Lung (tissue), 12 donors: ENCODE measurements around the gene ULBP2. TPM values are rescaled to one million over a fixed set of nuclear protein-coding genes. Genes with fewer than 3 reads are reported as not detected.

ENCODE experiments used
- ATAC-seq: fragments of 200-7000 bp; cut with Tn5 transposase; one replicate; pipeline ENCODE4 v1.9.1; 2020; ENCODE audit warnings: moderate number of reproducible peaks; ENCODE audit not compliant: insufficient read depth, low FRiP score
- DNase-seq, 3 donors: peaks; one replicate each; pipeline ENCODE4 v3.0.0-alpha.2; 2013 to 2017
- H3K27ac ChIP-seq, 2 donors: one replicate each; pipeline ENCODE4 v1.5.1; 2013; ENCODE audit warnings: mild to moderate bottlenecking in 2 of 2, moderate library complexity in 2 of 2, control low read depth in 1 of 2, inconsistent platforms in 1 of 2, low read depth in 1 of 2, low read length in 1 of 2
- H3K27me3 ChIP-seq, 3 donors: one replicate each; pipeline ENCODE4 v1.5.1; 2013; ENCODE audit warnings: low read length in 2 of 3; ENCODE audit not compliant: control insufficient read depth in 3 of 3, insufficient read depth in 3 of 3
- H3K36me3 ChIP-seq, 4 donors: one replicate each; pipeline ENCODE4 v1.5.1; 2013; ENCODE audit warnings: low read length in 4 of 4, mild to moderate bottlenecking in 1 of 4, moderate library complexity in 1 of 4; ENCODE audit not compliant: control insufficient read depth in 4 of 4, insufficient read depth in 4 of 4
- H3K4me1 ChIP-seq, 5 donors: one replicate each; pipeline ENCODE4 v1.5.1; 2013; ENCODE audit warnings: low read length in 5 of 5, mild to moderate bottlenecking in 2 of 5, moderate library complexity in 1 of 5; ENCODE audit not compliant: control insufficient read depth in 5 of 5, insufficient read depth in 5 of 5
- H3K4me3 ChIP-seq: one replicate; pipeline ENCODE4 v1.5.1; 2013; ENCODE audit warnings: mild to moderate bottlenecking, control low read depth, moderate library complexity
- H3K9ac ChIP-seq, 2 donors: one replicate each; pipeline ENCODE4 v1.5.1; 2013; ENCODE audit warnings: low read length in 2 of 2, control low read depth in 1 of 2; ENCODE audit not compliant: insufficient read depth in 1 of 2
- H3K9me3 ChIP-seq, 4 donors: one replicate each; pipeline ENCODE4 v1.5.1; 2013; ENCODE audit warnings: low read length in 3 of 4, mild to moderate bottlenecking in 1 of 4, moderate library complexity in 1 of 4; ENCODE audit not compliant: control insufficient read depth in 4 of 4, insufficient read depth in 3 of 4
- CTCF ChIP-seq: IDR thresholded peaks from 2 replicates; pipeline ENCODE4 v1.5.1; 2012; ENCODE audit warnings: mild to moderate bottlenecking; ENCODE audit errors: control extremely low read depth, extremely low read depth
- WGBS, 2 donors: extraction: QIAGEN DNeasy Blood & Tissue Kit; methylation state at CpG; one replicate each; pipeline ENCODE4 v1.1.7; 2013; 5-methylcytosine and 5-hydroxymethylcytosine counted together
- polyA plus RNA-seq, 2 donors: library from polyadenylated mRNA; stranded (reverse); fragments of 200-250 nt; gene quantifications; one replicate each; pipeline ENCODE4 v1.2.1, GENCODE V29; 2013
- total RNA-seq, 2 donors: library from RNA; depleted of rRNA in 1 of 2; stranded (reverse); fragments of >200 nt in 1 of 2; gene quantifications; one replicate each; pipeline ENCODE4 v1.2.1, GENCODE V29; 2014 to 2021
- donor health status: control.
- donor health status: control.
- donor health status: Bipolar disorder and iron deficiency.
- donor health status: healthy.
- donor health status: DM: yes; HTN: yes; CAD: no.

The ULBP2 gene
- total and polyA plus RNA-seq, 4 donors, result 1.2 to 6.2 (median 2.7) TPM

- ATAC-seq, result no peak
- H3K4me3 ChIP-seq, result no peak overlapping the region
- no peaks in the 10 kb centered on the region for H3K9me3 ChIP-seq
- no peaks in the 10 kb centered on the region for H3K27me3 ChIP-seq
- no peak for DNase-seq
- H3K9ac ChIP-seq, result no peak overlapping the region
- TF ChIP-seq CTCF, result no peak
- no peaks in the 10 kb centered on the region for H3K36me3 ChIP-seq
- H3K4me1 ChIP-seq, result peaks cover 3 to 18% (median 12%) of the 10 kb centered on the region in 5 donors
- 82 to 93% methylated on average over 3 of the region's 3 CpGs for WGBS, 2 donors
- H3K27ac ChIP-seq, result peak overlapping the region in 1 of 2 donors; percentile 81
Observed at GRCh38 chr6:149896491-149896890, 45.3 kb upstream of the ULBP2 start.

DNA sequence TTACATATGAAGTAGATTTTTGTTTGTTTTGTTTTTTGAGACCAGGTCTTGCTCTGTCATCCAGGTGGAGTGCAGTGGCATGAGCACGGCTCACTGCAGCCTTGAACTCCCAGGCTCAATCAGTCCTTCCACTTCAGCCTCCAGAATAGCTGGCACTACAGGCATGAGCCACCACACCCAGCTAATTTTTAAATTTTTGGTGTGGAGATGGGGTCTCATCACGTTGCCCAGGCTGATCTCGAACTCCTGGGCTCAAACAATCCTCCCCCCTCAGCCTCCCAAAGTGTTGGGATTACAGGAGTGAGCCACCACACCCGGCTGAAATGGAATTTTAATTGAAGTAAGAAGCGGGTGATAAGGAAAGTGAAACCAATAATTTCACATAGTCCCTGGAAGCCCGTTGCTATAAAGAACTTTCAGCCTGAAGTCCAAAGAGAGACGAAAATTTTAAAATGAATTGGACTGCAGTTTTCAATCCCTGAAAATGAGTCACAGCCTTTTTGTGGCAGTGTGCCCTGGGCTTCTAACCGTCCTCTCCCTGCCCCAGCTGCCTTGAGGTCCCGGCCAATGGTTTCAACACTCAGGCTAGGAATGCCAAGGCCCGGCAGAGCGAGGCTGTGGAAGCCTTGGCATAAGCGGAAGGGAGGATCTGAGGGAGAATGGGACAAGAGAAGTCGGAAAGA is 44.7 kb upstream of the ULBP2 start:
- H3K4me3 ChIP-seq, result no peak overlapping the region
- TF ChIP-seq CTCF, result no peak

DNA sequence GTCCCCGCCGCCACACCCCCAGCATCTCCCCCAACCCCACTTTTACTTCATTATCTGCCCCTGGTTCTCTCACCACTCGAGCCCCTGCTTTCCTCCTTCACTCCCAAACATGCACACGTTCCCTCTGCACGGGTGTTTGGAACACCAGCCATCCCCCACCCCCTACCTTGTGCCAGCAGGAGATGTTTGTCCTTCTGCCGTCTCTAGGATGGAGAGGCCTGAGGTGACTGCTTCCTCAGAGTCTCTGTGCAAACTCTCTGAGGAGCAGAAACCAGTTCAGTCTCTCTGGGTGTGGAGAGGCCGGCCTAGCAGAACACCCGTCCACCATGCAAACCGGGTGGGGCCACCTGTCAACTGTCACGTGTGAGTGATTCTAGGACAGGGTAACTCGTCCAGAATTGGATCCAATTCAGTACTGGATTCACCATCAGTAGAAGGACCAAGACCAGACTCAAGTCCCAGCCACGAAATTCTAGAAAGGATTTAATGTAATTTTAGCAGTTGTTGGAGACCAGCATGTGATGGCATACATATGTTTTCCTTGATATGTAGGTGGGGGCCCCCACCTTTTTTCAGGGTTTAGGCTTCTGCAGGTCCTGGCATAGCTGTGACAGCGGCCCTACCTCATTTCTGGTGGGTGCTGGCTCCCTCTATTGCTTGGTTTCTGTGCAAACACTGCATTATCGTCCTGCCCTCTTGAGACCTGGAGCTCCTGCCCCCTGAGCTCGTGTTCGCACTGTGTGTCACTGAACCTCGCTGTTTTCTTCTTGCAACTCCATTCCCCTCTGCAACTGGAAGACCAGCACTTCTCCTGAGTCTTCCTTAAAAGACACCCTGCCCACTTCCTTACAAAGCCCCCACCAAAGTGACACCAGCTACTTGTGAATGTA is 43.7 kb upstream of the ULBP2 start, which contains the start of gene RAET1E:
Gene RAET1E, minus strand, starts transcription at position 259 of the 890 bp plus-strand sequence. CDS start 7,212 bp downstream, outside the sequence.
- Histone ChIP-seq H3K27ac (peak within 1 kb of the TSS in 1 of 2 donors; percentile 81), H3K36me3 (no peaks in the 10 kb centered on the region), H3K4me1 (peaks cover 3 to 18% (median 12%) of the 10 kb centered on the region in 5 donors), H3K27me3 (no peaks in the 10 kb centered on the region), H3K9ac (peak within 1 kb of the TSS in 1 of 2 donors; percentile 55), H3K4me3 (no peak within 1 kb of the TSS), H3K9me3 (no peaks in the 10 kb centered on the region)
- WGBS, 2 donors, result 73 to 88% methylated on average over 17 of the region's 17 CpGs
- no peak for DNase-seq
- TF ChIP-seq CTCF, result no peak
- no peak for ATAC-seq

More for the DNA sequence above, 44.7 kb upstream of the ULBP2 start:
- peaks cover 3 to 18% (median 12%) of the 10 kb centered on the region in 5 donors for H3K4me1 ChIP-seq
- WGBS, 2 donors, result 50 to 82% methylated on average over 13 of the region's 13 CpGs
- H3K27me3 ChIP-seq, result no peaks in the 10 kb centered on the region
- H3K36me3 ChIP-seq, result no peaks in the 10 kb centered on the region
- ATAC-seq (peak; percentile 60), DNase-seq (peak; percentile 42 to 80 (median 67))
- H3K9ac ChIP-seq, result peak overlapping the region in 1 of 2 donors; percentile 55
- H3K9me3 ChIP-seq, result no peaks in the 10 kb centered on the region
- H3K27ac ChIP-seq, result peak overlapping the region in 1 of 2 donors; percentile 81
